ENCODE measurements around the gene IPMK.

DNA sequence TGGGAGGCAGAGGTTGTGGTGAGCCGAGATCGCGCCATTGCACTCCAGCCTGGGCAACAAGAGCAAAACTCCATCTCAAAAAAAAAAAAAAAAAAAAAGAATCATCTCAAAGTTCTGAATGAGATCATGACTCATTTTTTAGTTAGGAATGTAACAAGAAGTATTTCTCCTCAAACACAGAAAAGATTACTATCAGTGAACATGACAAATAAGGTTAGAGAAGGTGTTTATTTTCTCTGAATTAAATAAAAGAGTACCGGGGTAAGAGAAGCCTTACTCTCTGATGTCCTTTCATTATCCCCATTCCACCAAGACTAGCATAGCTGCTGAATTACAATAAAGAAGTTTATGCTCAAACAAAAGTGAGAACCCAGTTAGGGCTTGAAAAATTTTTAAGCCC, 50.1 kb downstream of the IPMK start:
- TF ChIP-seq CTCF (IDR thresholded peaks at IDR 0.05; ENCODE audit: low read depth, low read length) (no peak), POLR2A (IDR thresholded peaks at IDR 0.05; ENCODE audit: extremely low read depth, insufficient read length) (no peak), MYC (IDR thresholded peaks at IDR 0.05; ENCODE audit: low read depth, low read length) (no peak)
- TF ChIP-seq, protein P1, sequence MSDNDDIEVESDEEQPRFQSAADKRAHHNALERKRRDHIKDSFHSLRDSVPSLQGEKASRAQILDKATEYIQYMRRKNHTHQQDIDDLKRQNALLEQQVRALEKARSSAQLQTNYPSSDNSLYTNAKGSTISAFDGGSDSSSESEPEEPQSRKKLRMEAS (IDR thresholded peaks at IDR 0.05; ENCODE audit: low read depth, low read length): no peak

All from NB4 (cell line).